ENCODE measurements around the gene MCM10. TPM values are rescaled to one million over a fixed set of nuclear protein-coding genes. Genes with fewer than 3 reads are reported as not detected.

MCM10 gene
- total and polyA plus RNA-seq, 4 experiments from 2014 or later, result 0.17 TPM; not detected in 3

GRCh38 chr10:13183625-13184024 lies 22.3 kb downstream of the MCM10 start:
- H3K9me3 ChIP-seq (ENCODE audit: control insufficient read depth in 1 of 2, low read length in 2 of 2), result no peaks in the 10 kb centered on the region
- no peak overlapping the region for H3K4me3 ChIP-seq (ENCODE audit: low read length in 2 of 2)

GRCh38 chr10:13184276-13184675 lies 22.9 kb downstream of the MCM10 start:
- H3K36me3 Mint-ChIP-seq, result no peaks in the 10 kb centered on the region
- no peak overlapping the region for H3K27ac Mint-ChIP-seq

More at GRCh38 chr10:13183625-13184024, 22.3 kb downstream of the MCM10 start:
- H3K9me3 Mint-ChIP-seq, result no peaks in the 10 kb centered on the region
- DNase-seq, result no peak
- no peak overlapping the region for H3K27ac ChIP-seq (ENCODE audit: low read depth, low read length)
- no peak overlapping the region for H3K27ac Mint-ChIP-seq
- H3K27me3 ChIP-seq (ENCODE audit: insufficient read depth, low read length), result no peaks in the 10 kb centered on the region
- no peak overlapping the region for H3K4me3 Mint-ChIP-seq
- ChIA-PET CTCF (ENCODE audit: partially characterized antibody) (no interaction called here), POLR2A (ENCODE audit: partially characterized antibody) (no interaction called here)
- H3K4me1 ChIP-seq (ENCODE audit: insufficient read depth, low read length), result no peaks in the 10 kb centered on the region
- H3K36me3 ChIP-seq (ENCODE audit: insufficient read depth, low read length), result no peaks in the 10 kb centered on the region
- peaks cover 0 to 1% (median 0%) of the 10 kb centered on the region in 4 donors for H3K4me1 Mint-ChIP-seq
- intact Hi-C loops (cut with micrococcal nuclease), result no loop called here
- H3K27me3 Mint-ChIP-seq, result no peaks in the 10 kb centered on the region
- H3K36me3 Mint-ChIP-seq, result no peaks in the 10 kb centered on the region

GRCh38 chr10:13184730-13185514 lies 23.6 kb downstream of the MCM10 start:
- no peak overlapping the region for H3K4me3 Mint-ChIP-seq
- H3K27ac ChIP-seq (ENCODE audit: low read depth, low read length), result no peak overlapping the region
- H3K4me1 ChIP-seq (ENCODE audit: insufficient read depth, low read length), result no peaks in the 10 kb centered on the region
- no peak overlapping the region for H3K27ac Mint-ChIP-seq
- H3K9me3 ChIP-seq (ENCODE audit: control insufficient read depth in 1 of 2, low read length in 2 of 2), result no peaks in the 10 kb centered on the region
- DNase-seq, result no peak
- H3K27me3 ChIP-seq (ENCODE audit: insufficient read depth, low read length), result no peaks in the 10 kb centered on the region
- H3K4me1 Mint-ChIP-seq, result peaks cover 0 to 1% (median 0%) of the 10 kb centered on the region in 4 donors
- ChIA-PET POLR2A (ENCODE audit: partially characterized antibody) (no interaction called here), CTCF (ENCODE audit: partially characterized antibody) (no interaction called here)
- no peak overlapping the region for H3K4me3 ChIP-seq (ENCODE audit: low read length in 2 of 2)
- intact Hi-C loops (cut with micrococcal nuclease), result no loop called here
- H3K36me3 ChIP-seq (ENCODE audit: insufficient read depth, low read length), result no peaks in the 10 kb centered on the region
- H3K27me3 Mint-ChIP-seq, result no peaks in the 10 kb centered on the region
- no peaks in the 10 kb centered on the region for H3K36me3 Mint-ChIP-seq
- H3K9me3 Mint-ChIP-seq, result no peaks in the 10 kb centered on the region

More at GRCh38 chr10:13184276-13184675, 22.9 kb downstream of the MCM10 start:
- H3K4me1 Mint-ChIP-seq, result peaks cover 0 to 1% (median 0%) of the 10 kb centered on the region in 4 donors
- no peak for DNase-seq
- no peaks in the 10 kb centered on the region for H3K4me1 ChIP-seq (ENCODE audit: insufficient read depth, low read length)
- H3K27me3 Mint-ChIP-seq, result no peaks in the 10 kb centered on the region
- H3K9me3 ChIP-seq (ENCODE audit: control insufficient read depth in 1 of 2, low read length in 2 of 2), result no peaks in the 10 kb centered on the region
- CTCF ChIA-PET (ENCODE audit: partially characterized antibody), result no interaction called here
- intact Hi-C loops (cut with micrococcal nuclease), result no loop called here
- H3K9me3 Mint-ChIP-seq, result no peaks in the 10 kb centered on the region
- POLR2A ChIA-PET (ENCODE audit: partially characterized antibody), result no interaction called here
- H3K27me3 ChIP-seq (ENCODE audit: insufficient read depth, low read length), result no peaks in the 10 kb centered on the region
- H3K4me3 ChIP-seq (ENCODE audit: low read length in 2 of 2), result no peak overlapping the region
- no peak overlapping the region for H3K4me3 Mint-ChIP-seq
- H3K27ac ChIP-seq (ENCODE audit: low read depth, low read length), result no peak overlapping the region
- H3K36me3 ChIP-seq (ENCODE audit: insufficient read depth, low read length), result no peaks in the 10 kb centered on the region

- H3K4me1 Mint-ChIP-seq, result no peaks in the 10 kb centered on the region
- H3K27me3 ChIP-seq (ENCODE audit: insufficient read depth, low read length), result no peaks in the 10 kb centered on the region
- no peak for DNase-seq
- no peak overlapping the region for H3K4me3 ChIP-seq (ENCODE audit: low read length in 2 of 2)
- ChIA-PET POLR2A (ENCODE audit: partially characterized antibody) (no interaction called here), CTCF (ENCODE audit: partially characterized antibody) (no interaction called here)
- H3K36me3 Mint-ChIP-seq, result no peaks in the 10 kb centered on the region
- peak overlapping the region in 3 of 7 donors; percentile 35 to 41 (median 38) for H3K27ac Mint-ChIP-seq
- no peaks in the 10 kb centered on the region for H3K9me3 ChIP-seq (ENCODE audit: control insufficient read depth in 1 of 2, low read length in 2 of 2)
- H3K36me3 ChIP-seq (ENCODE audit: insufficient read depth, low read length), result no peaks in the 10 kb centered on the region
- no peaks in the 10 kb centered on the region for H3K27me3 Mint-ChIP-seq
- no peak overlapping the region for H3K27ac ChIP-seq (ENCODE audit: low read depth, low read length)
- H3K4me1 ChIP-seq (ENCODE audit: insufficient read depth, low read length), result no peaks in the 10 kb centered on the region
- H3K9me3 Mint-ChIP-seq, result no peaks in the 10 kb centered on the region
- intact Hi-C loops (cut with micrococcal nuclease), result no loop called here
- no peak overlapping the region for H3K4me3 Mint-ChIP-seq
These were observed 25.8 kb downstream of the MCM10 start for GRCh38 chr10:13187135-13187534.

DNA sequence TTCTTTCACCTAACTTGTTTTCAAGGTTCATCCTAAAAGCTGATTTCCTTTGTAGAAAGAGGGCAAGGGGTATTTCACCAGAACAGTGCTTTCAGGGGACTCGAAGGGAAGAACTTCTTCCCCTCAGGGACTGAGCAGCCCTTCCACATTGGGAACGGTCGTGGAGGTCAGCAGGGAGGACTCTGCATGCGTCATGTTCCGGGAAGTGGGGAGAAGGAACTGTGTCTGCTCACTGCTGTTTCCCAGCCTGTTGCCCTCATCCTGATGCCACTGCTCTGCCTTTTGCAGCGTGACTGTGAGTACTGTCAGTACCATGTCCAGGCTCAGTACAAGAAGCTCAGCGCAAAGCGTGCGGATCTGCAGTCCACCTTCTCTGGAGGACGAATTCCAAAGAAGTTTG lies 27.2 kb downstream of the MCM10 start:
- no peaks in the 10 kb centered on the region for H3K27me3 Mint-ChIP-seq
- Histone ChIP-seq H3K36me3 (ENCODE audit: insufficient read depth, low read length) (no peaks in the 10 kb centered on the region), H3K27ac (ENCODE audit: low read depth, low read length) (no peak overlapping the region), H3K4me1 (ENCODE audit: insufficient read depth, low read length) (no peaks in the 10 kb centered on the region), H3K4me3 (ENCODE audit: low read length in 2 of 2) (no peak overlapping the region), H3K27me3 (ENCODE audit: insufficient read depth, low read length) (no peaks in the 10 kb centered on the region), H3K9me3 (ENCODE audit: control insufficient read depth in 1 of 2, low read length in 2 of 2) (no peaks in the 10 kb centered on the region)
- H3K27ac Mint-ChIP-seq, result no peak overlapping the region
- H3K9me3 Mint-ChIP-seq, result no peaks in the 10 kb centered on the region
- intact Hi-C loops (cut with micrococcal nuclease), result no loop called here
- H3K4me3 Mint-ChIP-seq, result no peak overlapping the region
- no peak for DNase-seq
- H3K4me1 Mint-ChIP-seq, result no peaks in the 10 kb centered on the region
- ChIA-PET CTCF (ENCODE audit: partially characterized antibody) (no interaction called here), POLR2A (ENCODE audit: partially characterized antibody) (no interaction called here)
- no peaks in the 10 kb centered on the region for H3K36me3 Mint-ChIP-seq

- Mint-ChIP-seq H3K4me3 (no peak overlapping the region), H3K4me1 (no peaks in the 10 kb centered on the region), H3K36me3 (no peaks in the 10 kb centered on the region), H3K9me3 (no peaks in the 10 kb centered on the region), H3K27me3 (no peaks in the 10 kb centered on the region), H3K27ac (no peak overlapping the region)
- H3K4me1 ChIP-seq (ENCODE audit: insufficient read depth, low read length), result no peaks in the 10 kb centered on the region
- no peaks in the 10 kb centered on the region for H3K9me3 ChIP-seq (ENCODE audit: control insufficient read depth in 1 of 2, low read length in 2 of 2)
- intact Hi-C loops (cut with micrococcal nuclease), result no loop called here
- no peak overlapping the region for H3K27ac ChIP-seq (ENCODE audit: low read depth, low read length)
- H3K4me3 ChIP-seq (ENCODE audit: low read length in 2 of 2), result no peak overlapping the region
- no peaks in the 10 kb centered on the region for H3K36me3 ChIP-seq (ENCODE audit: insufficient read depth, low read length)
- DNase-seq, result no peak
- H3K27me3 ChIP-seq (ENCODE audit: insufficient read depth, low read length), result no peaks in the 10 kb centered on the region
- POLR2A ChIA-PET (ENCODE audit: partially characterized antibody), result no interaction called here
- CTCF ChIA-PET (ENCODE audit: partially characterized antibody), result no interaction called here
These were observed 28.6 kb downstream of the MCM10 start for GRCh38 chr10:13189961-13190360.

GRCh38 chr10:13190816-13191215 lies 29.5 kb downstream of the MCM10 start:
- DNase-seq, result no peak
- no peaks in the 10 kb centered on the region for H3K4me1 Mint-ChIP-seq
- no peaks in the 10 kb centered on the region for H3K36me3 Mint-ChIP-seq
- no peak overlapping the region for H3K4me3 Mint-ChIP-seq
- no peaks in the 10 kb centered on the region for H3K27me3 Mint-ChIP-seq
- Histone ChIP-seq H3K4me1 (ENCODE audit: insufficient read depth, low read length) (no peaks in the 10 kb centered on the region), H3K27ac (ENCODE audit: low read depth, low read length) (no peak overlapping the region), H3K9me3 (ENCODE audit: control insufficient read depth in 1 of 2, low read length in 2 of 2) (no peaks in the 10 kb centered on the region), H3K36me3 (ENCODE audit: insufficient read depth, low read length) (no peaks in the 10 kb centered on the region), H3K4me3 (ENCODE audit: low read length in 2 of 2) (no peak overlapping the region), H3K27me3 (ENCODE audit: insufficient read depth, low read length) (no peaks in the 10 kb centered on the region)
- ChIA-PET POLR2A (ENCODE audit: partially characterized antibody) (no interaction called here), CTCF (ENCODE audit: partially characterized antibody) (no interaction called here)
- intact Hi-C loops (cut with micrococcal nuclease), result no loop called here
- no peak overlapping the region for H3K27ac Mint-ChIP-seq
- no peaks in the 10 kb centered on the region for H3K9me3 Mint-ChIP-seq

Measured in CD4-positive, alpha-beta memory T cell (primary cell).